Dendritic cell treated with granulocyte-macrophage colony-stimulating factor and Interleukin-4, amounts not matched to agents 40 ng/mL and 50 ng/mL, for 4 days (primary cell): ENCODE data around the gene PRKD2.

ENCODE experiments used
- H3K27ac Mint-ChIP-seq: one replicate; pipeline ENCODE4 v1.8.0; 2022; ENCODE audit warnings: mild to moderate bottlenecking, mixed read lengths
- H3K27me3 Mint-ChIP-seq: one replicate; pipeline ENCODE4 v1.8.0; 2022; ENCODE audit warnings: mild to moderate bottlenecking, mixed read lengths
- H3K36me3 Mint-ChIP-seq: one replicate; pipeline ENCODE4 v1.8.0; 2022; ENCODE audit warnings: low read depth, mixed read lengths
- H3K4me1 Mint-ChIP-seq: one replicate; pipeline ENCODE4 v1.8.0; 2022; ENCODE audit warnings: low read depth, mixed read lengths
- H3K4me3 Mint-ChIP-seq: one replicate; pipeline ENCODE4 v1.8.0; 2022; ENCODE audit warnings: mild to moderate bottlenecking, moderate library complexity, mixed read lengths
- H3K9me3 Mint-ChIP-seq: one replicate; pipeline ENCODE4 v1.8.0; 2022; ENCODE audit warnings: mixed read lengths
- intact Hi-C: fragments of 100-400 bp; cut with micrococcal nuclease; formaldehyde crosslinking; loops from one replicate; pipeline ENCODE4 v1.15.0; 2022

PRKD2 gene

DNA sequence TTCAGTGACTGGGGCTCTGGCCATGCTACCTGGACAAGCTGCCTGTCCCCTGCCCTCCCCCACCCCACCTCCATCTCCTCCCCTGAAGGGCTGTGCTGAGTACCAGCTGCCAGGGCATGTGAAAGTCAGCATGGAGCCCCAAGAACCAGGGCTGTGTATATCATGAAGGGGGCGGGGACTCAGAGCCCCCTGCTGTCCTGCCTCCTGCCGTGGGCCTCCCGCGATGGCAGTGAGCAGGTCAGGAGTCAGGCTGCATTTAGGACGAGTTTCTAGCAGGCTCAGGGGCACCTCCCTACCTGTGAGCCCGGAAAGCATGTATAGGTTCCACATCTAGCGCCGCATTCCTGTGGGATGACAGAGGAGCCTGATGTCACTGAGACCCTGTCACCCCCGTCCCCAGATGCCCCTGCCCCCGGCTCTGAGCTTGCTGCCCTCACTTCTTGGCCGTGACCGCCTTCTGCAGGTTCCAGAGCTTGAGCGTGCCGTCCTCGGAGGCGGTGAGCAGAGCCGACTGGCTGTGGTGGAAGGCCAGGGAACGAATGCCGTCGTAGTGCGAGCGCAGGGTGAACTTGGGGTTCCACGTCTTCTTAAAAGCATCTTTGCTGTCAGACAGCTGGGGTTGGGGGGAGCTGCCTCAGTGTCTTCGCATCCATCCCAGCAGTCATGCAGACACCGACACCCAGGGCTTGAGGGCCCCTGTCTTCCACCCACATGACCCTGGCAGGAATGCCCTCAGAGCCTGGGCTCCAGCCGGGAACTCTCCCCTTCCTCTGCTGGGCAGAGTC lies 8.3 kb upstream of the PRKD2 start:
- H3K36me3 Mint-ChIP-seq, result peaks cover 100% of the 10 kb centered on the region
- peaks cover 62% of the 10 kb centered on the region for H3K4me1 Mint-ChIP-seq
- H3K9me3 Mint-ChIP-seq, result no peaks in the 10 kb centered on the region

GRCh38 chr19:46724468-46724867 lies 7.6 kb upstream of the PRKD2 start:
- Mint-ChIP-seq H3K4me1 (peaks cover 62% of the 10 kb centered on the region), H3K27ac (no peak overlapping the region), H3K4me3 (no peak overlapping the region), H3K36me3 (peaks cover 100% of the 10 kb centered on the region), H3K27me3 (no peaks in the 10 kb centered on the region), H3K9me3 (no peaks in the 10 kb centered on the region)
- intact Hi-C loops, result no loop called here

More for the DNA sequence above, 8.3 kb upstream of the PRKD2 start:
- Mint-ChIP-seq H3K4me3 (no peak overlapping the region), H3K27me3 (no peaks in the 10 kb centered on the region), H3K27ac (no peak overlapping the region)
- intact Hi-C loops, result no loop called here

DNA sequence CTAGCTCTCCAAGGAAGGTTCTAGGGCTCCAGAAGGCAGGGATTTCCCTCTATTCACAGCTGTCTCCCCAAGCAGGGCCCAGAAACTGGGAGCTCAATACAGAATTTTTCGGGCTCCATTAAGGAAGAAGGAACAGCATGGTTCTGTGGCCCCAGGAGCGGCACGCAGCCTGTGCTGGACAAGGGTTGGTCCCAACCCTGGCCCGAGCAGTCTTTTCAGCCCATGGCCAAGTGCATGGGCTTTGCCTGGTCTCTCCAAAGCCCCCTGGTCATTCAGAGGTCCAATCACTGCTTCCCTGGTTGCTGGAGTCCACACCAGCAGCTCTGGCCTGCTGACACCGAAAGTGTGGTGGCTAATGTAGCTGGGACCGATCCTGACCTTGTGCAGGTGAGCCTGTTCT lies 6.6 kb upstream of the PRKD2 start:
- H3K36me3 Mint-ChIP-seq, result peaks cover 99% of the 10 kb centered on the region
- peaks cover 62% of the 10 kb centered on the region for H3K4me1 Mint-ChIP-seq
- intact Hi-C loops, result no loop called here
- no peaks in the 10 kb centered on the region for H3K9me3 Mint-ChIP-seq
- no peak overlapping the region for H3K27ac Mint-ChIP-seq
- no peaks in the 10 kb centered on the region for H3K27me3 Mint-ChIP-seq
- H3K4me3 Mint-ChIP-seq, result no peak overlapping the region

DNA sequence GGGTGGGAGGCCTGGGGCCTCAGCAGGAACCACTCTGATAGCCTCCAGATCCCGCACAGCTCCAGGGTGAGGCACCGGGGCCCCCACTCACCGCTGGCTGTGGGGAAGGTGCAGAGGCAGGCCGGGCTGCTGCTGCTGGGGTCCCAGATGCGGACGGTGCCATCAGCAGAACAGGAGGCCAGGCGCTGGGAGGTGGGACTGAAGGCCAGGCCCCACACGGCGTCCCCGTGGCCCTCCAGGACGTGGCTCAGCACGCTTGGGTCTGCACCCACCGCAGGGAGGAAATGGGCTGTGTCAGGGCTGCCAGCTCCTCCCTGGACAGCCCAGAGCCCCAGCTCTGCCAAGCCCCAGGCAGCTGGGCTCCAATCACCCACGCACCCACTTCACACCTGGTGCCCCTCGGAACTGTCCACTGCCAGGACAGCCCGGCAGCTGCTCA lies 6.1 kb upstream of the PRKD2 start:
- H3K4me3 Mint-ChIP-seq, result no peak overlapping the region
- no peaks in the 10 kb centered on the region for H3K9me3 Mint-ChIP-seq
- peaks cover 65% of the 10 kb centered on the region for H3K4me1 Mint-ChIP-seq
- H3K36me3 Mint-ChIP-seq, result peaks cover 95% of the 10 kb centered on the region
- no peak overlapping the region for H3K27ac Mint-ChIP-seq
- H3K27me3 Mint-ChIP-seq, result no peaks in the 10 kb centered on the region
- intact Hi-C loops, result no loop called here

GRCh38 chr19:46722421-46723022 lies 5.6 kb upstream of the PRKD2 start:
- no peak overlapping the region for H3K27ac Mint-ChIP-seq
- peaks cover 70% of the 10 kb centered on the region for H3K4me1 Mint-ChIP-seq
- H3K9me3 Mint-ChIP-seq, result no peaks in the 10 kb centered on the region
- intact Hi-C loops, result no loop called here
- H3K36me3 Mint-ChIP-seq, result peaks cover 90% of the 10 kb centered on the region
- H3K27me3 Mint-ChIP-seq, result no peaks in the 10 kb centered on the region
- no peak overlapping the region for H3K4me3 Mint-ChIP-seq

DNA sequence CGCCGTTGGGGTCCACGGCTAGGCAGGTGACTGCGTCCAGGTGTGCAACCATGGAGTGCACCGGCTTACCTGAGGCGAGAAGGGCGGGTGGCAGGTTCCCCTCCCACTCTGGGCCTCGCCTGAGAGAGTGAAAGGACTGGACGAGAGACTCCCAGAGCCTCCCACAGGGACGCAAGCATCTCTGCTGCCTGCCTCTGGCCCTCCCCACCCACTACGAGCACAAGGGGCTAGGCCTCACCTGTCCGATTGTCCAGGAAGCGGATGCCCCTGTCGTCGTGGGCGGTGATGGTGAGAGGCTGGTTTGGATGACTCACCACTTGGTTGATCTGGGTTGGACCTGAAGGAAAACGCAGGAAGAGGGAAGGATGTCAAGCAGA lies 5.1 kb upstream of the PRKD2 start:
- no peak overlapping the region for H3K27ac Mint-ChIP-seq
- intact Hi-C loops, result no loop called here
- H3K9me3 Mint-ChIP-seq, result no peaks in the 10 kb centered on the region
- peaks cover 89% of the 10 kb centered on the region for H3K36me3 Mint-ChIP-seq
- H3K4me1 Mint-ChIP-seq, result peaks cover 70% of the 10 kb centered on the region
- no peak overlapping the region for H3K4me3 Mint-ChIP-seq
- H3K27me3 Mint-ChIP-seq, result no peaks in the 10 kb centered on the region

GRCh38 chr19:46721269-46722003 lies 4.5 kb upstream of the PRKD2 start:
- intact Hi-C loops, result no loop called here
- Mint-ChIP-seq H3K27me3 (no peaks in the 10 kb centered on the region), H3K4me3 (no peak overlapping the region), H3K27ac (no peak overlapping the region), H3K4me1 (peaks cover 70% of the 10 kb centered on the region), H3K36me3 (peaks cover 89% of the 10 kb centered on the region), H3K9me3 (no peaks in the 10 kb centered on the region)

- no peaks in the 10 kb centered on the region for H3K9me3 Mint-ChIP-seq
- H3K4me1 Mint-ChIP-seq, result peaks cover 78% of the 10 kb centered on the region
- no peak overlapping the region for H3K4me3 Mint-ChIP-seq
- intact Hi-C loops, result no loop called here
- H3K27me3 Mint-ChIP-seq, result peaks cover 7% of the 10 kb centered on the region
- H3K36me3 Mint-ChIP-seq, result peaks cover 88% of the 10 kb centered on the region
- H3K27ac Mint-ChIP-seq, result no peak overlapping the region
These were observed 3.8 kb upstream of the PRKD2 start for GRCh38 chr19:46720503-46721239.

DNA sequence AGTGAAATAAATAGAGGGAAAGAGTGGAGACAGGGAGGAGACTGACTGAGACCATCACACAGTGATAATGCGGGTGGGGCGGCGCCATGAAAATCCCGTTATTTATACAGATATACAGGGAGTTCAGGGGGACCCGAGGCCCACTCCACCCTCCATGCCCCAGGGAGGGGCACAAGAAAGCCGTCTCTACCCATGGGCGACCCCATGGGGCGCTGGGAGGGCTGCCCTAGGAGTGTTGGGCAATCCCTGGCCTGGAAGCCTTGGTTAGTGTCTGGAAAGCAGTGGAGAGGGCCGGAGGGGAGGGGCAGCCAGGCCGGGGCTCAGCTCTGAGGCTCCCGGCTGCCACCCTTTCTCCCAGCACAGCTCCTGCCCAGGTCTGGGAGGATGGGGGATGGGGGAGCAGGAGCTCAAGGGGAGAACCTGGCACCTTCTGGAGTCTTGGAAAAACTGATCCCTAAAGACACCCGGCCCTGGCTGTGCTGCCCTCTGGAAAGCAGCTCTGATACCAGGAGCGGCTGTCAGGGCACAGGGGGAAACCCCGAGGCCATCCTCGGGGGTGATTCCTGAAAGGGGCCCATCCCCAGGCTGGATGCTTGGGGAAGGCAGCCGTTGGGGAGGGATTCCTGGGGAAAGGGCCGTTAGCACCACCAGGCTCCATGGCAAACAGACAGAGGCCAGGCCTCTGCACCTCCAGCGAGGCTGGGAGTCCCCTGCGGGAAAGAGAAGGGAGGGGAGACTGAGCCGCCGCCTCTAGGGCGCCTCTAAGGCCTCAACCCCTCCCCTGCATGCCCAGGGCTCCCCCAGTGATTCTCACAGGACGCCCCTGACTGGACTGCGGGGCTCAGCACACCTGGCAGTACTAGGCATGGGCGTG lies 3.0 kb upstream of the PRKD2 start:
- intact Hi-C loops, result no loop called here
- no peaks in the 10 kb centered on the region for H3K9me3 Mint-ChIP-seq
- H3K4me1 Mint-ChIP-seq, result peaks cover 84% of the 10 kb centered on the region
- H3K27me3 Mint-ChIP-seq, result peaks cover 11% of the 10 kb centered on the region
- H3K27ac Mint-ChIP-seq, result no peak overlapping the region
- no peak overlapping the region for H3K4me3 Mint-ChIP-seq
- H3K36me3 Mint-ChIP-seq, result peaks cover 80% of the 10 kb centered on the region

- Mint-ChIP-seq H3K4me3 (no peak overlapping the region), H3K36me3 (peaks cover 72% of the 10 kb centered on the region), H3K9me3 (no peaks in the 10 kb centered on the region), H3K4me1 (peaks cover 85% of the 10 kb centered on the region), H3K27me3 (peaks cover 11% of the 10 kb centered on the region), H3K27ac (no peak overlapping the region)
- intact Hi-C loops, result no loop called here
These were observed 2.2 kb upstream of the PRKD2 start for GRCh38 chr19:46718934-46719622.

- intact Hi-C loops, result no loop called here
- H3K4me3 Mint-ChIP-seq, result peak overlapping the region; percentile 100
- peaks cover 65% of the 10 kb centered on the region for H3K36me3 Mint-ChIP-seq
These were observed 1.4 kb upstream of the PRKD2 start for GRCh38 chr19:46718157-46718933.

DNA sequence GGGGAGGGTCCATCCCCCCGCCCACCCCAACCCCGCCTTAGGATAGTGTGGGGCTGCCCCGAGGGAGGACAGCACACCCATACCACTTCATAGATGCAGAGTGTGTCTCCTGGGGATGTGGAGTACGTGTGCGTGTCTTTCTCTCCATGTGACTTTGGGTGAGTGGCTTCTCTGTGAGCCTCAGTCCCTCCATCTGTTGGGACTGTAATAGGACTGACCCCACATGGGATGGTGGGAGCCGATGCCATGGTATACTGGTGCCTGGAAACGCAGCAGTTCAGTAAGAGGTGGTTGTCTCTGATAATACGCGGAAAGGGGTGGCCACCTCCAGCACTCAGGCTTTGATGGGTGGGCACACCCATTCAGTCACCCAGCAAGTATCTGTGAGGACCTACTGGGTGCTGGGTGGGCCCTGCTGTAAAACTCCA lies 816 bp upstream of the PRKD2 start:
- Mint-ChIP-seq H3K36me3 (peaks cover 59% of the 10 kb centered on the region), H3K4me3 (peak overlapping the region; percentile 100), H3K4me1 (peaks cover 82% of the 10 kb centered on the region), H3K27ac (peak overlapping the region; percentile 97), H3K9me3 (no peaks in the 10 kb centered on the region), H3K27me3 (peaks cover 13% of the 10 kb centered on the region)
- intact Hi-C loops, result no loop called here

More at GRCh38 chr19:46718157-46718933, 1.4 kb upstream of the PRKD2 start:
- Mint-ChIP-seq H3K4me1 (peaks cover 88% of the 10 kb centered on the region), H3K9me3 (no peaks in the 10 kb centered on the region), H3K27ac (peak overlapping the region; percentile 97), H3K27me3 (peaks cover 13% of the 10 kb centered on the region)
